Tibial nerve (tissue), 4 donors: ENCODE measurements around the gene ARID3A.

Experiments
- CTCF ChIP-seq, 5 experiments: fragments of 200-600 bp in 3 of 5; fragments of 450-650 bp in 2 of 5; sonication (generic) in 3 of 5; IDR thresholded peaks; one replicate each; pipeline ENCODE4 v1.5.1; 2016 to 2019; ENCODE audit warnings: antibody characterized with exemption in 5 of 5, mild to moderate bottlenecking in 3 of 5, moderate library complexity in 2 of 5
- EP300 ChIP-seq, 2 donors: sonication (generic); formaldehyde crosslinking; IDR thresholded peaks; one replicate each; pipeline ENCODE4 v1.6.1; 2017; ENCODE audit warnings: antibody characterized with exemption in 2 of 2, mild to moderate bottlenecking in 1 of 2
- POLR2A ChIP-seq, 2 donors: fragments of 450-650 bp; IDR thresholded peaks; one replicate each; pipeline ENCODE4 v1.6.1; 2017; ENCODE audit warnings: antibody characterized with exemption in 2 of 2, mild to moderate bottlenecking in 2 of 2, moderate library complexity in 2 of 2

GRCh38 chr19:1015782-1016646, 90.2 kb downstream of the ARID3A start:
- TF ChIP-seq POLR2A (IDR thresholded peaks at IDR 0.05) (no peak), CTCF (IDR thresholded peaks at IDR 0.05) (no peak), EP300 (IDR thresholded peaks at IDR 0.05) (no peak)
